HG03095 (cell line): ENCODE results near the gene ACSL6.

Experiments
- ATAC-seq: cut with Tn5 transposase; IDR thresholded peaks from one replicate; pipeline ENCODE4 v1.9.1; 2021; ENCODE audit warnings: moderate library complexity; ENCODE audit not compliant: unreplicated experiment

The ACSL6 gene

DNA sequence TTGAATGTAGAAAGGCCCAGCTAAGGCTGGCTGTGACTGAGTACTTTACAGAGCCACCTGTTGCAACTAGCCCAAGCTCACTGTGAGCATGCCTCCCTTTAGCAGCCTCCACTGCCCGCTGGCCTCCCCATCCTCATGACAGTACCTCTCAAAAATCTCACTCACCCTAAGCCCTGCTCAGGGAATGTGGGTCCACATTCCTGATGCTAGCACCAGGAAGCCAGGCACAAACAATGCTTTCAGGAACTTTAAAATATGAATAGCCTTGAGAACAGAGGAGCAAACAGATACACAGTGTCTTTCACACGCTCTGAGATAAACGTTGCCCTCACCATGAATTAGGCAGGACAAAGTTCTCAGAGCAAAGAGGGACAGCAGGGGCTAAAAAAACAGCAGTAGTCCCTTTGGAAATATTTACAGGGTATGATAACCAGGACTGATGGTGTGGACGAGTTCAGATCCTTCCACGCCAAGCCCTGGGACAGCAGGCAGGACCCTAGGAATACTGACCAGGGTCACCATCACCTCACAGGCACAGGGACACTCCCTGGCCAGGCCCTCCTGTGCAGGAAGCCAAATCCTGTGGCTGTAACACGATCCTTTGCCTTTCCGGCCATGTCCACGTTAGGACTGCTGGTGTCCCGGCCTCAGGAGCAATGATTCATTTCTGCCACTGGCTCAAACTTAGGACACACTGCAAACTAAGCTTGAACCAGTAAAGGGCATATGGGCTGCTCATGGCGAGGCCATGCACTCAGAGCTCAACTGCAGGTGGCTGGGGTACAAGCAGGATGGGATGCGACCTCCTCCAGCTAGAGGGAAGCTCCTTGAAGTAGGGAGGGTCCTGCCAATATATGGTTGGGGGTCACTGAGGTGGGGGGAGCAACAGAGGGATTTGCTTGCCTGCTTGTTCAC is 9.6 kb downstream of the ACSL6 start:
- ATAC-seq, result no peak

DNA sequence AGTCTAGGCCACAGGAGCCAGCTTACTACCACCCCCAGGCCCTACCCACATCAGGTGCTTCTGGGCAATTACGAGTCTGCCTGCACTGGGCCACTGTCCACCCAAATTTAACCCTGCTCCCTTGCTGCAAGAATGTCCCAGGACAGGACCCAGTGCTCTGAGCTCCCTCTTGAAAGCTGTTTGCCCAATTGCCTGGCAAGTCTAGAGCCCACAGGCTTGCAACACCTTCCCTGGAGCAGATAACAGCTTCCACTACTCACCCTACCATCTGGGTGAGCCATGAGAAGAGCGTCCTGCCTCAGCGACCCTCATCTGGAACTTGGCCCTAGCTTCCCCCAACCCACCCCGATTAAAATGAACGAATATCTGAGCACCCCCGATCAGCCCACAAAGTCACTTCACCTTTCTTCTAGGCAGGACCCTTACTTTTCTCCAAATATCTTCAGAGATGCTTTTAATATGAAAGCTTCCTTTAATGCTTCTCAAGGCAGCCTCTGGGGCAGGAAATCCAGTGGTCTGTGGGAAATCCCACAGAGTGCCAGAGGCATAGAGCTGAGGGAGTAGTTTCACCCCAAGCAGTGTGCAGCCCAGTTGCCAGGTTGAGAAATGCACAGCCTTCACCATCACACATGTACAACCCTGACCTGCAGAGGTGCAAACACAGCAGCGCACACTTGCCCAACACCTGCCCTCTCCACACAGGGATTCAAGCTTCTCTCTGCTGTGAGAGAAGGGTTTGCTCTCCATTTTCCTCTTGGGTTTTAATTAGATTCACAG is 10.6 kb downstream of the ACSL6 start:
- no peak for ATAC-seq

DNA sequence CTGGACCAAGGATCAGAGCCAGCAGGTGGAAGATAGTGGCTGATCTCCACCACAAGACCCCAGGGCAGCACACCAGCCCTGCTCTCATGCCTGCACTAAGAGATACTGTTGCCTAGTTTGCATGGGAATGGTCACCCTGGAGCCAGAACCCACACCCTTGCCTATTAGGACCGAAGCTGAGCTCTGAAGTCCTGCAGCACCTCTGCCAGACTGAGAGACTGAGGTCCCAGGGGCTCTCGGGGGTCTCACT is 11.3 kb downstream of the ACSL6 start:
- no peak for ATAC-seq

DNA sequence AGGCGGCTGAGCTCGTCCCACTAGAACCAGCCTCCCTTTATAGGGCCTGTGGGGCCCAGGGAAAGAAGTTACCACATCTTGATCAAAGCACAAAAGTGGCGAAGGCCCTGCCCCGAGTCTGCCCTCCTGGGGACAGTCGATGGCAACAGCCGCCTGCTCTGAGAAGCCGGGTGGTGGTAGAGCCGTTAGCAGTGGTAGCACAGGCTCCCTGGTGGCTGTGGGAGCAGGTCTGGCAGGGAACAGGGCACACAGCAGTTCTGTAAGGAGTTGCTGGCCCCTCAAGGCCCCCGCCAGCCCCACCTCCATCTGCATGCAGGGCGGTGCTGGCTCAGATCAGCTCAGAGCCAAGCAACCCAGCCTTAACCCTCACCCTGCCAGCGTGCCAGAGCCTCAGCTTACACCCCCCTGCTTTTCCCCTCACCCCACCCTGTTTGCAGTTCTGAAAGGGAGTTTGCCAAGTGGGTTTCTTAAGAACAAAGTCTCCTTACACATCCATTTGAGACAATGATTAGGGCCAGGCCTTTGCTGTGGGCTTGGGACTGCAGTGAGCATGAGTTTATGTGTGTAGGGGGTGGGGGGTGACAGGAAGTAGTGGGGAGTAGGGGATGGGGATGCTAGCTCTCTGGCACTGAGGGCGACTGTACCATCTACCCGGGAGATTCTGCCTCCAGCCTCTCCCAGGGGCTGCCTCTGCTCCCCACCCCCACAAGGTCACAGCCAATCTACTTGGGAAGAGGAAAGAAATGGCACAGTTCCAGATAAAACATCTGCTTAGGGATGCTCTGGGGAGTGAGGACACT is 11.8 kb downstream of the ACSL6 start:
- no peak for ATAC-seq

DNA sequence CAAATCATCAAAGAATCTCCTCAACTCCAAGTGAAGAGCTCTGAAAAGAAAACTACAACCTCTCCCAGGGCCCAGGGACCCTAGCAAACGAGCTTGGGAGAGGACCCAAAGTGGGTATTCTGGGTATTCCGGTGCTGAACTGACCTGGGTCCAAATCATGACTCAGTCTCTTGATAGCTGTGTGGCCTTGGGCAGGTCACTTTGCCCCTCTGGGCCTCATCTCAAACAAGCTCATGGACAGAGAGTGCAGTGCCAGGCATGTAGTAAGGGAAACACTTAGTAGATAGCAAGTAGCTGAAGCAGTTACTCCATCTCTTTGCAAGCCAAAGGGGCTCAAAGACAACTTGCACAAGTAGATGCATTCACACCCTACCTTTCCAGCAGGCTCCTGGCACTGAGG is 12.4 kb downstream of the ACSL6 start:
- no peak for ATAC-seq

DNA sequence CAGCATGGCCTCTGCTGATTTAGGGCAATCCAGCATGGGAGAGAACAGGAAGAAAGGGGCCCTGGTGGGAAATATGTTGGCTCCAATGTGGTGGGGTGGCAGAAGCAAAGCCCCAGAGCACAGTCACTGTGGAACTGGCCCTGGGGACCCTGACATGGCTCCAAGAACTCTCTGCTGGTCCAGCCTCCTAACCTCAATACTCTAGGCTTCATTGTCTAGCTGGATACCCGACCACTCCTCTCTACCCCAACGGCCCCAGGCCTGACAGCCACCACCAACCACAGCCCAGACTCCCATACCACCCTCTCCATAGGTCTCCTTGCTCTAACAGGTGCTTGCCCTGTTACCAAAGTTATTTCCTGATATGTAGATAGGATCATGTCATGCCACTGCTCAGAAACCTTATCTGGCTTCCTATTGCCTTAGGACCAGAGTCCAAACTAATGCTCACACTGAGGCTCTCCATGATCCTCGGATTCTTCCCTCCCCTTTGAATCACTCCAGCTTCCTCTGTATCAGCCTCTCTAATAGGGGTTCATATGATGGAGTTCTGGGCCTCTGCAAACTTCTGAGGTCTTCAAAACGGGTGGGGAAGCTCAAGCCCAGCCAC is 12.9 kb downstream of the ACSL6 start:
- ATAC-seq, result no peak

DNA sequence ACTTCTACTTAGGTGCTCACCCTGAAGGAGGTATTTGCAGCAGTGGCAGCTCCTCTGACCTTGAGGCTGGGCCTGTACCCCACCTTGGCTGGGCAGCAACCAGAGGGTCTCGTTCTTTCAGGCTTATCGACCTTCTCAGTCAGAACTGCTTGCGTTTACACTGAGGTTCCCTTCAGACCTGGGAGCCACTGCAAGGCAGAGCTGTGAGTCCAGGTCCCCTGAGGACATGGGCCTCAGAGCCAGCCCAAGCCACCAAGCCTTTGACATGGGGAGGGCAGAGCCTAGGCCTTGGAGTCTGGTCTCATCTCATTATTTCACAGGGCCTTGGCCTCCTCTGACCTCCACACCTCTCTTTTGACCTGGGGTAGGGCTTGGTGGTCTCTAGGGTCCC is 13.7 kb downstream of the ACSL6 start:
- no peak for ATAC-seq

DNA sequence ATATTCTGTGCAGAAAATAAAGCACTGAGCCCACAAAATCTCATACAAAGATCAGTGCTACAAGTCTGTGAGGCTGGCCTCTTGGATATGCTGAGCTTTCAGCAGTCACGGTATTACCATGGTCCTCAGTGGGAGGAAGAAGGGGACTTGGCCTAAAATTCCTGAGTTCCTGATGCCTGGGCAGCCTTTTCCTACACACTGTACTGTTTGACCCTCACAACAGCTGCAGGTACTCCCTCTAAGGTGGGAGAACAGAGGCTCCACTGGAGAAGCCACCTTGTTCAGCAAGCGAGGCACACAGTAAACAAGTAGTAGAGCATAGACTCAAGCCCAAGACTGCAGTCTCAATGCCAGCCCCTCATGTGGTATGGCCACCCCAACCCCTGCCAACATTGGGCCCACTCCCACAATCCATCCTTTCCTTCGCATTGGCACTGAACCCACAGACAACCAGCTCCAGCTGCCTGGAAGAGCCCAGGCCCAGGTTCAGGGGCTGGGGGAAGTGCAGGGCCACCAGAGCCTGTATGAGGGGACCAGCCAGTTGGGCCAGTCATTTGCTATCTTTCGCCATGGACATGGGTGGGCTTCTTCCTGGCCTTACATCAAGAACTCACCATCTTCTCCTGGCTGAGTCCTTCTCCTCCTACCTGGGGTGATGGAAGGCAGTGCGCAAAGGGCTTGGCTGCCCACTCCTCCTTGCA is 14.3 kb downstream of the ACSL6 start:
- ATAC-seq, result no peak

DNA sequence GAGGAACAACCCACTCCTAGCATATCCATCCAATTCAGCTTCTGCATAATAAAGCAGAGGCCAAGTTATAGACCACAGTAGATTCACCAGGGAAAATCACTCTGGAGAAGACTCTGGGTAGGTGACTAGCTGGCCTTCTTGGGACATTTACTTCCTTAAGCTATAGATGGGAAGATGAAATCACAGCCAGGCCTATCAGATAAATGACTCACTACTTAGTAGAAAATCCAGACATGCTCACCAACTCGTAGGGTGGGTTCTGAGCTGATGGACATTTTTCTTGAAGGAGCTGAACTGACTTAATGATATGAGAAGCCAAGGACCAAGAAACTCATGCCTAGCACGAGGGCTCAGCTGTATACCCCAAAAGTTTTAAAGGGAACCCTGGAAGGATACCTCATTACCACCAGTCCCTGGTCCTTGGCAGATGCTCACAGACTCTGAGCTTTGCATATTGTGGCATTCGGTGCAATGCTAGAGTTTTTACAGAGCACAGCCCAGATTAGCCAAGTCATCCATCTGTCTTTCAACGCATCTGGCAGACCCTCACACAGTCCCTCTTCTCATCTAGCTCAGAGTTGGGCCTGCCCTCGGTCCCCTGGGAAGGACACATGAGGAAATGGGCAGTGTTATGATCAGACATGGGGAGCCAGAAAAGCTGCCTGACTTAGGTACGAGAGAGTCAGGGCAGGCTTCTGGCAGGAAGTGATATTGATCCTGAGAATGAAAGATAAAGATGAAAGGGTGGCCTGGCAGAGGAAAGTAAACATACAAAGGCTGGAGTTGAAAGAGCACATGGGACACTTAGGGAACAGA is 15.0 kb downstream of the ACSL6 start:
- no peak for ATAC-seq

DNA sequence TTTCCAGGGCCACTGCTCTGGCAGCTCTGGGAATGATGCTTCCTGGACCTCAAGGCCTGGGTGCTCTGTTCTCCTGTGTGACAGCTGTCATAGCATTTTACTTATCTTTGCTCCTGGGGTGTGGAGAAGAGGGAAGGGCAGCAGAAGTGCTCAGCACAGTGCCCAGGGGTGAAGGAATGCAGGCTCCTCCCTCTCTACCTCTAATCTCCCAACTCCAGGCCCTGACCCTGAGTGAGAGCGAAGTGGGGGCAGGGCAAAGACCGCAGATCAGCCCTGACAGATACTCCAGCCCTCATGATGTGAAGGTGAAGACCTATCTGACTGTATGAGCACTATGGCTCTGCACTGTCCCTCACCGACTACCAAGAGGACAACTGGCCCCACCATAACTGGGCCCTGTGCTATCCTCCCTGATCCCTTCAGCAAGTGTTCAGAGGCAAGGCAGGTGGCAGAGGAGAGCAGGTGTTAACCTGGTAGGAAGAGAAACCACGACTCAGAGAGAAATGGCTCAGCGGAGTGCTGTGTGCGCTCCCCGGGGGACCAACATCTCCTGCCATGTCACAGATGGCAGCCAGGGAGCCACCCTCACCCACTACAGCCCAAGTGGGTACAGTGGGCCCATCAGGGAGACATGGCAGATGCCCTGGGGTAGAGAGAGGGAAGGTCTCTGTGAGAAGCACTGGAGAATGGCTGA is 16.8 kb downstream of the ACSL6 start:
- ATAC-seq, result no peak

DNA sequence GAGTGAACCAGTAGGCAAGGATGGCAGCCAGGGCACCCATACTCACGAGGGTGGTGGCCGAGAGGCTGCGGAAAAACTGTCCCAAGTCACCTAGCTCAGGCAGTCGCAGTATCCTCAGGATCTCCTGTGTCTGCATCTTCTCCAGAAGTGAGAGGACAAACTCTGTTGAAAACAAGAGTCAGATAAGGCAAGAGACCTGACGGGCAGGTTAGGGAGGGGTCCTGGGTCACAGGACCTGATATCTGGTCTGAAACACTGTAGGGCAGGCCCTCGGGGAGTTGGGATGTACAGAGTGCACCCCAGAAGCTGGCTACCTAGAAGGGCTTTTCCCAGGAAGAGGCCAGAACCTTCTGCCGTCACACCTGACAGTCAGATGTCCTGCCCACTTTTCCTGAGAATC is 17.4 kb downstream of the ACSL6 start:
- ATAC-seq, result no peak

DNA sequence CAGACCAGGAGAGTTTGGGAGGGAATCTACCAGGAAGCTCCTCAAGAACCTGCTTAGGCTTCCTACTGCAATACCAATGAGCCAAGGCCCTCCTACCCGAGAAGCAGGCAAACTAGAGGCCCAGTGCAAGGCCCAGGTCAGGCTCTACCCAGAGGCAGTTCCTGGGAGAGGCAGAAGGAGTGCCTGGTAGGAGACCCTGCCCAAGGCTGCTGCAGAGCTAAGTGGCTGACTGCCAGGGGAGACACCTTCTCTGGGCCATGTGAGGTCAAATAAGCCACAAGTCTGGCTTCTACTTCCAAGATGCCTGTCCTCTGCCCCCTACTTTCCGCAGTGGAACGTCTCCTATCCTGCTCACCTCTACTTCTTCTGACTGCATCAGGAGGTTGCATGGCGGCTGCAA is 17.8 kb downstream of the ACSL6 start:
- ATAC-seq, result no peak

DNA sequence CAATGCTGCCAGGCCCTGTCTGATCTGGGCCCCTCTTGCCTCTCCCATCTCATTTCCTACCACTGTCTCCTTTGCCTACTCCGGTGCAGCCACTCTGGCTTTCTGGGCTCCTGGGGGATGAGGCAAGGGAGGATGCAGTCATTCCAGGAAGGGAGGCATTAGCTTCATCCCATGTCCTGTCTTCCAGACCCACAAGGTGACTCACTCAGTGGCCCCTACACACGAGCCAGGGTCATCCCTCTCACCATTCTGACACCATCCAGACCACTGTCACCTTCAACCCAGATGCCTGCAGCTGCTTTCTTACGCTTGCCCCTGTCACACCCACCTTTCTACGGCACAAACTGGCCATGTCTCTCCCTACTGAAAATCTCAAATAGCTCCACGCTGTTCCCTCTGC is 19.1 kb downstream of the ACSL6 start:
- no peak for ATAC-seq

DNA sequence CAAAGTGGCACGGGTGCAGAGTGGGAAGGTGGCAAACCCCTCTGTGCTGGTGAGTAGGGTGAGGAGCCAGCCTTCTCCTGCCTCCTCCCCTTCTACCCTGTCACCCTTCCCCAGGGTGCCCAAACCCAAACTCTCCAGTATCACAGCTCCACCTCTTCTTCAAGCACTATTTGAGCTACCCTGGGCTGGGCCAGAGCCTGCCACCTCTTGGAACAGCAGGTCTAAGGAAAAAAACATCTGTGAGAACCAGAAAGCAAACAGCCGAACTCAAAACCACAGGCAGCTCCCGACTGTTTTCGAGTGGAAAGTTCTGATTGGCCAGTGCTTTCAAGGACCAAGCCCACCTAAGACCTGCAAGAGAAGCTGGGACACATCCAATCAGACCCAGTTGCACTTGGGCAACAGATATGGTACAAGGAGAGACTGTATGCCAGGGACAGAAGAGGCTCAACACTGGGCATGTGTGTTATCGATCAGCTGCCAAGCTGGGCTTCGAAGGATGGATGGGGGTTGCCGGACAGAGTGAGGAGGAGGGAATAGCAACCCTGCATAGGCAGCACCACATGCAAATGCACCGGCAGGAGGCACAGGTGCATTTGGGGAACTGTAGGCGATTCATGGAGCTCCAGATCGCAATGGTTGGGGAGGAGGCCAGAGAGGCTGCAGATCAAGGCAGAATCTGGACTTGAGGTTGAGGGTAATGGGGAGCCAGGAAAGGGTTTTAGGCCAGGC is 19.7 kb downstream of the ACSL6 start:
- ATAC-seq, result no peak

DNA sequence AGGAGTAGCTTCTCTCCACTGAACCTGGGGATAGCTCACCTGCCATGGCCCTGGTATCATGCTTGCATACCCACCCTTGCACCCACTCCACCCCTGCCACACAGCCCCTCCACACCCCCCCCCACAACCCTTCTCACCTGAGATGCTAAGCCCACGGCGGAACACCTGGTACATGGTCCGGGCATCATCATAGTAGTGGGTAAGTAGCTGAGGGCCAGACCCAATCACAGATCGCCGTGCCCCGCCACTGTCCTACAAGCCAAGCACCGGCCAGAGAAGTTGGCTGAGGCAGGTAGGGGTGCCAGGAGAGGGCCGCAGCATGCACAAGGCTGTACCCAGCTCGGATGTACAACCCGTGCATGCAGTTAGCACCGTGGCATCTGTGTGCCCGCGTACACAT is 20.7 kb downstream of the ACSL6 start:
- no peak for ATAC-seq

DNA sequence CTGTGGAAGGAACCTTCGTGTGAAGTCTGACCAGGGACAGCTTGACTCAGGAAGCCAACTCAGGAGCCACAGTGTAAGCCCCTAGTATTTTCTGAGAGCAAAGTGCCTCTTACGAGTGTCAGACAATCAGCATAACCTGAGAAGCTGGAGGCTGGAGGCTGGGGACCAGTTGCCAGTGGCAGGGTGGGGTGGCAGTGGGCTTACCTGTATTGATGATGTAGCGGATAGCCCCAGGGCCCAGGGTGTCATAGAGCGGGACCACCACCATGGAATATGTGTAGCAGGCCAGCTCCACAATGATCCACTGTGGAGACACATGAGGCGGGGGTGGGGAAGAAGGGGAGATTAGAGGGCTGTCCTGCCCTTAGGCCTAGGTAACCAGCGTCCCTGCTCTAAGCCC is 22.9 kb downstream of the ACSL6 start:
- no peak for ATAC-seq

DNA sequence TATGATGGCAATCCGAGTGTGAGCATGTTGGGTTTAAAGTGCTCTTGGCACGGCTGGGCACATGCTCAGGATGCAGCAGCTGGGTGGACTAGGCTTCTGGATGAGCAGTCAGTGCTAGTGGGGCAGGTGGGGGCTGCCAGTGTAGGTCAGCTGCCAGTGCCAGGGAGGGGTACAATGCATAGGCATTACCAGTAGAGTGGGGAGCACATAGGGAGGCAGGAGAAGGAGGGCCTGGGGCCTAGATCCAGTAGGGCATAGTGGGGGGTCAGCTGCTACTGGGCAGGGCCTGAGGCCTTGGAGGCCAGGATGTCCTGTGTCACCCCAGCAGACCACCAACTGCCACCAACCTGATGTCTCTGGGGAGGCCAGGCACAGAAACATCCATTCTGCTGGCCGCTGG is 24.2 kb downstream of the ACSL6 start:
- ATAC-seq, result no peak

DNA sequence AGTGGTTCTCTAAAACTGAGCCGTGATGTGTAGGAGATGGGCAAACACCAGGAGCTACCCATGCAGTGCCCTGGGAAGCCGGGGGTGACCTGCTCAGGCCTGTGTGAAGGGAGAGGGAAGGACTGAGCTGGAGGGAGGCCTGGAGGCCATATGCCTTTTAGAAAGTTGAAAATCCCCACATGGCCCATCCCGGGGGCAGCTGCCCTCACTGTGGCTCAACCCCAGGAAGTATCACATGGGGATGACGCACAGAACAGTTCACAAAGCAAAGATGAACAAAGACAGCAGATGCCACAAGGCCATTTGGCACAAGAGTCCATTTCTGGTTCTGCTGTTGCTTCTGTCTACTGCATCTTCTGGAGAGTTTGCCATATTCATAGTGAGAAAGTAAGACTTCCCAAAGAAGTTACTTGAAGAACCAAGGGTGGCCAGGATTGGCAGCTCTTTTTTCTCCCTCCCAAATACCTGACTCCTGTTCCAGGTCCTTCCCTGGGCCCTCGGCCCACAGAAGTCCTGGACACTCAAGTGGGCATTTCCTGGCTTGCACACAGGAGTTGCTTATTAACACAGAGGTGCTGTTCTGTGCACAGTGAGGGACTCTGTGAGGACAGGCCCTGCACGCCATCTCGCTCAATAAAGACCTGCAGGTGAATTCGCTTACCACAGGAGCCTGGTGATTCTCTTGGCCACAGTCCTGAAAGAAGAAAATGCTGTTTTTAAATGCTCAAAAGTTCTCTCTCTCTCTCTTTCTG is 25.1 kb downstream of the ACSL6 start:
- ATAC-seq, result no peak
